CD4-positive, alpha-beta T cell treated with Interleukin-6 for 4 hours (primary cell): ENCODE data around the gene TRIM16.
A peak's percentile ranks its signal among the peaks of the same experiment; 100 is the strongest.
"Not testable (repeated sequence)": the region's sequence is repeated elsewhere in the genome, so short reads cannot be mapped to it uniquely, and the experiment has no call there.

Source experiments
- DNase-seq: peaks from one replicate; pipeline ENCODE4 v3.0.0-alpha.2; 2020; ENCODE audit warnings: mixed read lengths

Gene TRIM16

DNA sequence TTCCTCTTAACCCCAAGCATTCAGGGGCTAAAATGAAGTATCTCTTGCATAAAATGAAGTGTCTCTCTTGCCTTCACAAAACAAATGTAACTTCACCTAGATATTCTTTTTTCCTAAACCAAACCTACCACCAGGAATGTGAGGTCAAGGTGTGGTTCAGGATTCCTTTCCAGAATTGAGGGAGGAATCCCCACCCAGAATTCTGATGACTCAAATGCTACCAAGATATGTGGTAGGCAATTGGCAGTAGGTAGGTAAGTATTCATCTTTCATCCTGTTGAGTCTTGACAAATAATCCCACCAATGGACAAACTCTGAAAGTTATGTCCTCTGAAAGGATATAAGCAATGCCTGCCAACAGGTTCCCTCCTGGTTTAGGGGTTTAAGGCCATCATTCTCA lies 26.2 kb downstream of the TRIM16 start:
- DNase-seq = no peak

DNA sequence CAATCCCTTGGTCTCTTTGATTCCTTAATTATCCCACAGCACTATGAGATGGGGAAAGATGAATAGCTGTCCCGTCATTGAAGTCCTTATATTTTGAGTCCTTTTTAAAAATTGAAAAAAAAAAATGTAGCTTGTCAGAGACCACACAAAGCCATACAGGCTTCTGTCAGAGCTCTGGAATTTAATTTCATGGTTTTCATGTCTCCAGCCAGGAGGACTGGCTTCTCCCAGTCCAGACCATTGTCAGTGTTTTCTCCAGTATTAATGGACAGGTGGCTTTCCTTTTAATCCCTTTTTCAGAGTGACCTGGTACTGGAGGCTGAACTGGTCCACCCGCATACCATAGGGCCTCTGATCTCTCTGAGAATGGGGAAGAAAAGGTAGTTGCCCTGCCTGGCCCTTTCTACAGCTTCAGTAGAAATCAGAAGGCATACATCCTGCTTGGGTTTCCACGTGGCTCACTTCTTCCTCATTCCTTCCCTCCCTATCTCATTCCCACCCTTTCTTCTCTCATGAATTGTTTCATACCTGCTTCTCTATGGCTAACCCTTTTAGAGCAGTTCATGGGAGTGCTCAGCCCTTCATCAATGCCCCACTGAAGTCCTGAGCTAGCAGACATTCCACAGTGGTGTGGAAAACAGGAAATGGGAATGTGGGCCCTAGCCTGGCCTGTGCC lies 29.1 kb downstream of the TRIM16 start:
- DNase-seq = no peak

DNA sequence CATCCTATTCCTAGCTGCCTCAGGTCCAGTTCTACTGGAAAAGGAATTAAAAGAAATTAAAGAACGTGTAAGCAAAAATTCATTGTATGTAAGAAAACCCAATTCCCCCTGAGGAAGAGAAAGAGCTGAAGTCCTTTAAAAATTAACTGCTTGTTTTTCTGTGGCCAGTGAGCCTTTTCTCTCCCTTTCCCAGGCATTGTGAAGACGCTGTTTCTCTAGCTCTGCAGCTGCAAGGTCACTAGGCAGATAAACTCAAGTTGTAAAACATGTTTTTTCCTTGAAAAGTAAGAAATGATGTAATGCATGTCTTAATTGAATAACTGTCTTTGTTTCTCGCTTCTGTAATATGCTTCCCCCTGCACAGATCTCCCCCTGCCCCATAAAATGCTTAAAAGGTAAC lies 29.7 kb downstream of the TRIM16 start:
- not testable (repeated sequence) for DNase-seq

DNA sequence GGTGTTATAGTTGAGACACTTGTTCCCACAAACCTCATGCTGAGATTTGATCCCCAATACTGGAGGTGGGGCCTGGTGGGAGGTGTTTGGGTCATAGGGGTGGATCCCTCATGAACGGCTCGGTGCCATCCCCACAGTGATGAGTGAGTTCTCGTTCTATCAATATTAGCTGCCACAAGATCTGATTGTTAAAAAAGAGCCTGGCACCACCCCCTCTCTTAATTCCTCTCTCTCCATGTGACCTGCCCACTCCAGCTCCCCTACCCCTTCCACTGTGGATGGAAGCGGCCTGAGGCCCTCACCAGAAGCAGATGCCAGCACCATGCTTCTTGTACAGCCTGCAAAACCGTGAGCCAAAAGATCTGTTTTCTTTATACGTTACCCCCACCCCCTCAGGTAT lies 31.2 kb downstream of the TRIM16 start:
- no peak for DNase-seq

DNA sequence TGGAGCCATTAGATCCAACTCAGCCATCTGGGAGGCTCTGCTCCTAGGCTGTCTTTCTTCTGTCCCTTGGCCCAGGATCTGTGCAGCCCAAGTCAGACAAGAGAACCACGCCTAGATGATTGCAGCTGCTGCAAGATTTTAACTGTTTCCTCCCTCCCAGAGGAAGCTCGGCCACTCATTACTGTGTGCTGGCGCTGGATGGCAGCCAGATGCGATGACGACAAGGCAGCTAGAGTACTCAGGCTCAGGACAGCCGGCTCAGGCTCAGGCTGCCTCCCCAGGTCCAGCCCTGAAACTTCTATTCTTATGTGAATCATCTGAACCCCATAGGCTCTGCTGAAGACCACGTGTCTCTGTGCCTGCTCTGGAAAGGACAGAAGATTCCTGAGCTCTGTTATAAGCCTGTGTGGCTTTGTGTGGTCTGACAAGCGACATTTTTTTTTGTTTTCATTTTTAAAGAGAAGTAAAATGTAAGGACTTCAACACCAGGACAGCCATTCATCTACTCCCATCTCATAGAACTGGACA lies 32.5 kb downstream of the TRIM16 start:
- peak; percentile 47 for DNase-seq

DNA sequence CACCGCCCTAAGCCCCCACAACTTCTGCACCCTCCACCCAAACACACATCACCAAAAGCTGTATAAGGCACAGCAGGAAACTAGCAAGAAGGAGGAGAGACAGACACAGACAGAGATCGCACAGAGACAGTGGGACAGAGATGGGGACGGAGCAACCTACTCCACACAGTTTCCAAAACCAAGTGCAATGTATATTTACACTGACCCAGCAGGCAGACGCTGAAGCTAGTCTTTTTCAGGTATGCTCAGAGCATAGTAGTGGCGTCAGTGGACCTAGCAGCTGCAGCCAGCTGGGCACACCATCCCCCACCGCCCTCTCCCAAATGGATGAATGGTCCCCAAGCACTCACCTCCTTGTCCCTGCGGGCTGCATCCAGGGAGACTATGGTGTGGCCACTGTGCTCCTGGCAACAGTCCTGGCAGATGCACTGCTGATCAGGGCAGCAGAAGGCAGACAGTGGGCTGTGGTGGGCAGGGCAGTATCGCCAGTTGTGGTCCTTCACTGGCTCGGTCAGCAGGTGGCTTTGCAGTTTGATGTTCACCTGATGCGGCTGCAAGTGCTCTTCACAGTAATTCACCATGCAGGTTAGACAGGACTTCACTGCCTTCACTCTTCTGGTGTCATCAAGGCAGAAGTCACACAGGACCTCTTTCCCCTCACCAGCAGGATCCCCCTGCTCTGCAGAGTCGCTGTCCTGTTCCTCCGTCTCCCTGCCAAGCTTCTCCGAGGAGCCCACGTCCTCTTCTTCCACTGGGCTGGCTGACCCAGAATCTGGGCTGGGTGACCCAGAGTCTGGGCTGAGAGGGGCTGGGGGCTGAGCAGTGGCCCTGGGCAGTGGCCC lies 33.1 kb downstream of the TRIM16 start:
- no peak for DNase-seq

DNA sequence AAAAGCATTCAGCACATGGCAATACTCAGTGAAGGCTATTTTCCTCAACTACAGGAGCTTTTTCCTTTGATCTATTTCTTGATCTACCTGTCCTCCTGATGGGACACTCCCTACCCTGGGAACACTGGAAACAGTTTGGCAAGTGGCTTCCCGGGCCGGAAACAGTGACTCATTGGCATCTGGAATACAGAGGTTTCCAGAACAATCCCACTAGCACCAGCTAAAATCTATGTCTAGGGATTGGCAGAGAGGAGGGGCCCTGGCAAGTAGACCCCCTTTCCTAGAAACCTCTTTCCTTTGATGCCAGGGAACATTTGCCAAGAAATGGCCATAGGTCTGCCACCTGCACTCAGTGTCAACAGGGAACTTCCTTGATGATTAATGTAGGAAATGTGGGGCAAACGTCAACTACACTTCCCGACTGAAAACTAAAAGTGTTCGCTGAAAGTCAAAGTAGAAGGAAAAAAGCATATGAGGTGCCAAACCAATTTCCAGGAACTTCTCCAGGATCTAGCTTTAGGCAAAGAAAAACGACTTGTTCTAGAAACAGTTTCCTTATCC lies 34.2 kb downstream of the TRIM16 start:
- no peak for DNase-seq

DNA sequence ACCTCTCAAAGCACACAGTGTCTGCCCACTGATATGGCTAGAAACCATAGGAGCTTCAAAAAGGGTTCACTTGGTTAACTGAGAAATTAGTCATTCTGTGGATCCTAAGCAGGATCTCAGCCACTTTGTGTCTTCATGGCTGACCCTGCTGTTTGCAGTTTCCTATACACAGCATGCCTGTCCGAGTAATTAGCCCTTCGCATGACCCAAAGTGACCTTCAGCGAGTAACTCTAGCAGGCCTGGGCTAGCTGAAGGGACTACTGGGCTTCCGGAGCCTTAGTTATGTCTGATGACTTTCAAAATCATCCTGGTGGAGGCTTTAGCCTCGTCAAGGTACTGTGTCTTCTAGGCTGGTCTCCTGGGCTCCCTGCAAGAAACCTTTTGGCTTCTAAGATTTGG lies 35.7 kb downstream of the TRIM16 start:
- no peak for DNase-seq

DNA sequence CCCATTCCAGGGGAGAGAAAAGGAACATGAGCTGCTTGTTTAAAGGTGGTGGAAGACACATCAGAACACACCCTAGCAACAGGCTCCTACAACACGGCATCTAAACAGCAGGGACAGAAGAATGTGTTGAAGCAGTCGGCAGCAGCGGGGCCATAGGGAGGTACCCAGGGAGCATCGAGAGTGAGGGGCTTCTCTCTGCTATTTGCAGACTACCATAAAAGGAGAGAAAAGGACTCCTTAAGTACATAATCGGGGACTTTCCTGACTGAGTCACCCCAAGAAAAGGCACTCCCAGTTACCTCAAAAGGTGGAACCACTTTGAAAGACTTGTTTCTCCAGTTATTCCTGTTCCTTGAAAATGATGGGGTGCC lies 38.2 kb downstream of the TRIM16 start:
- not testable (repeated sequence) for DNase-seq

DNA sequence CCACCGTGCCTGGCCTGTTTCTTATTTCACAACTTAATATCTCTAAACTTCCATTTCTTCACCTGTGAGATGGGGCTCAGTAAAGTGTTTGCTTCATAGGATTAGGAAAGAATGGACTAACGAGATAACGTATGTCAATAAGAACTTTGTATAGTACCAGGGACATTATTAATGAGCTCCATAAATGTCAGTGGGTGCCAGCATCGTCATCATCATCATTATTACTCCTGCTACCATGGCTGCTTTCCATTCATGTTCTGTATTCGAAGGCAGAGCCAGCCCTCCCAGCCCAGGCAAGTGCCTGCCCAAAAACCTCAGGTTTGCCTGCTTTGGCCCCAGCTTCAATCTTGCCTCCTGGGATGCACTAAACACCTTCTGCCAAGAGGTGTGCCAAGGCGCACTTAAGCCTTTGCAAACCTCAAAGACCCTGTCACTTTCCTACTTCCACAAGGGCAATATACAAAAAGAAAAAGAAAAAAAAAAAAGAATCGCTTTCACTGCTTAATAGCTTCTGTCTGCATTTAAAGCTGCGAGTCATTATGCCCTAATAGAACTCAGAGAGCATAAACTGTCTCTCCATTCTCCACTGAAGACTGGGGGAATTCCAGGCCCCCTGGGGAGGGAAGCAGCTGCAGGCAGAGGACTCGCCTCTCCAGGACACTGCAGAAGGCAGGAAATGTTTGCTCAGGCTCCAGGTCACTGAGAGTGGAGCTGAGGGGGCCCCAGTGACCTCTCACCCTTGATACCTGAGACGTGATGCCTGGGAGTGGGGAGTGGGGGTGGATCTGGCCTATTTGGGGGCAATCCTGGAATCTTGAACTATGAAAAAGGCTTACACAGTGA lies 38.8 kb downstream of the TRIM16 start:
- not testable (repeated sequence) for DNase-seq

DNA sequence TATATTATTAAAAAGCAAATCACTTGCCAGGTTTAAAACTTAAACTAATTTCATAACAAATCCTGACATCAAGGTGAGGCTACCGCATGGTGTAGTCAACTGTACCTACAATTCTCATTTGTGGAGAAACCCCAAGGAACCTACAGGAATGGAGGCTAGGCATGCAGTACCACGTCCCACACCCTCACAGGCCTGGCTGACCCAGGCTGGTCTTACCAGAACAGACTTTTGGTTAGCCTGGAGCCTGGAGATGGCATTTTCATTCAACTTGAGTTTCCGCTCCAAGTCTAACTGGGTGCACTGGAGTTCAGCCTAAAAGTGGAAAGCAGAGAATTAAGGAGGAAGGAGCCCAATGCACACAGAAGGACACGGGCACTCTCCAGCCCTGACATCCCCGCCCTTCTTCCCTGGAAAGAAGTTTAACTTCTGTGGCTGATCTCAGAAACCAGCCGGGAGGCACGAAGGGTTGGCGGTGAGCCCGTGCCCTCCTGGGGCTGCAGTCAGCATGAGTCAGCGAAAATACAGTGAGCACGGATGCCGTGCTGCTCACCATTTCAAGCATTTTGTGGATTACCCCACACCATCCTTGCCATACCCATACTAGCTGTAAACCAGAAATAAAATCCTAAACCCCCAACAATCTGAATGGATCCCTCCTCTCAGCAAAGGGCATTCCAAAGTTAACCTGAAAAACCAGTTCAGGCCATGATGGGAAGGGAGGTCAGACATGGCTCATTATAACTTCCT lies 41.4 kb downstream of the TRIM16 start:
- DNase-seq = not testable (repeated sequence)

DNA sequence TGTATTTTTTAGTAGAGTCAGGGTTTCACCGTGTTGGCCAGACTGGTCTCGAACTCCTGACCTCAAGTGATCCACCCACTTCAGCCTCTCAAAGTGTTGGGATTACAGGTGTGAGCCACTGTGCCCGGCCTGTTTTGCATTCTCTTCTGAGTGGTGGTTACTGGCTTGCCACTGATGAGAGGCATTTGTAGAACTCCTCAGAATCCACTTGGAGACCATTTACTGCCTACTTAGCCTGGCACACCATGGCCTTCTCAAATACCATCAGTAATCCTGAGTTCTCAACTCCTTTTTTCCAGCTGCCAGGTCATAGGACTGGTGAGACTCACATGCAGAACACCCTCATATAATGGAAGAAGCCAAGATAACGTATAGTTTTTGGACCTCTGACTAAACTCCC lies 42.1 kb downstream of the TRIM16 start:
- DNase-seq = not testable (repeated sequence)

DNA sequence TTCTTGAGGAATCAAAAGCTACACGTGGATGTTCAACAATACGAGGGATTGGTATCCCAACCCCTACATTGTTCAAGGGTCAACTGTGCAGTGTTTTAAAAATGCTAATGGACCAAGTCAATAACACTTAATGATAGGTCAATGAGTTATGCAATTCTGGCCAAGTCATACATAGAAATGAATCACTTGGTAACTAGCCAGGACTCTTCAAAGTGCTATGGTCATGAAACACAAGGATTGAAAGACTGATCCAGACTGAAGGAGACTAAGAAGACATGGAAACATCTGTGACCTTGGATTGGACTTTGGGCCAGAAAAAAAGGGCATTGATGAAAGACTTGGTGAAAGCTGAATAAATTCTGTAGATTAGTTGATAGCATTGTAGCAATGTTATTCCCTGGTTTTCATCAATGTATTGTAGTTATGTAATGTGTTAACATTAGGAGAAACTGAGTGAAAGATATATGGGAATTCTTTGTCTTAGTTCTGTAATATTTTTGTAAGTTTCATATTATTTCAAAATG lies 53.1 kb downstream of the TRIM16 start:
- not testable (repeated sequence) for DNase-seq

DNA sequence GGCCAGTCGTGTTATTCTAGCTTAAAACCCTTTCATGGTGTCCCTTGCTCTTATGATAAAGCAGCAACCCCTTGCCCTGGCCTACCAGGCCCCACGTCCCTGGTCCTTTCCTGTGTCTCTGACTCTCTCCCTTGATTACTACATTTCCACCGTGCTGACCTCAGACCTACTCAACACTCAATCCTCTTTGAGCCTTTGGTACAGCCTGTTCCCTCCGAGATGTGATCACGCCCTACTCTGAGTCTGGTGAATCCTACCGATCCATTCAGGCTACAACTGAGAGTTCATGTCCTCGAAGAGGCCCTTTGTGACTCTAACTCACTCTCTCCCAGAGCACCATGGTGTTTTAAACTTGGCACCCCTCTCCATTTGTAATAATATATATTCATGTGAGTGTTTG lies 54.1 kb downstream of the TRIM16 start:
- not testable (repeated sequence) for DNase-seq

DNA sequence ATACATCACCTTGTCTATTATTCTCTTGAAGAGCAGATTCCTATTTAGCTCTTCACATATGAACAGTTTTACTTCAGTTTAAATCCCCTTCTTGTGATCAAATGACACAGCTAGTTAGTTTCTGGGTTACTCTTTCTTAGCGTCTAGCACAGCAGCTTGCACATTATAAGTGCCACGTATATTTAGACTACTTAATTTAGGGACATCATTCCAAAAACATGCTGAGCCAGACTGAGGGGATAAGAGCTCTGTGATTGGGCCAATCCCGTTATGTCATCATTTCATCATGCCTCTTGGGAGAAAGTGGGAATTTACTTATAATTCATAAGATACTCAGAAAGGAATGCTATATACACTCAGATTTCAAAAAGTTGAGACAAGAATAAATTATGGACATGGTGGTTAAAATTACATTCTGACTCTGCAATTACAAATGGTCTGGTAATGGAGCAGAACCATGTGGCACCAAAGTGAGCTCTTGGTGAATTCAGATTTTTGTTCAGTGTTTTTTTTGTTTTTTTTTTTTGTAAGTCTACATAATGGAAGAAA lies 60.4 kb downstream of the TRIM16 start:
- DNase-seq = not testable (repeated sequence)

DNA sequence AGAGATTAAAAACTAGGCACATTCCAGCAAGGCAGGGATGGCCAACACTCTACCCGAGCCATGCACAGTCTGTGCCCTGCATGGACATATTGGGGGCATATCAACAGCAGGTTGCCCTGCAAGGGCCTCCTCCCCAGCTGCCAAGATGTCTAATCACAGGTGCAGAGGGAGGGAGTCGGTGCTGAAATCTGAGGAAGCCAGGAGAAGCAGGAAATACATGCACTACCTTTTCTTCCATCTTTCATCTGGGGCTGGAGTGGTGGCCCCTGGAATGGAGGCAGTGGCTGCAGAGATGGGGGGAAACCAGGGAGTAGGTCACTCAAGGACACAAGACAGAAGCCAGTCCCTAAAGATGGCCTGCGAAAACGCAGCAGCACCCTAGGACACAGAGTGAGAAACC lies 60.9 kb downstream of the TRIM16 start:
- not testable (repeated sequence) for DNase-seq

DNA sequence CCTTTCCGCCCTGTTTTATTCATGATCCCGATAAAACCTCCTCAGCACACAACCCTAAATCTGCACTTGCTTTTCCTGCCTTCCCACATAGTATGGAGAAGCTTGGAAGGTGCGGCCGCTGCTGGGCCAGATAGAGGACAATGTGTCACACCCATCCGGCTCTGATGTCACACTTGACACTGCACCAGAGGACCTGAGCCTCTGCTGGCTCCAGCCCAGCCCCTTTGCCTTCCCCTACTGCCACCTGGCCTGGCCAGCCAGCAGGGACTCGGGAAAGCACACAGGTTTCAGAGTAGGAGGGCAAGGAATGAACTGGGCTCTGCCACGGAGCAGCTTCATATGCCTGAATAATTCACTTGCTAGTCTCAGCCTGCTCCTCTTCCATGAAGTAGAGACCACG lies 62.0 kb downstream of the TRIM16 start:
- DNase-seq = not testable (repeated sequence)

DNA sequence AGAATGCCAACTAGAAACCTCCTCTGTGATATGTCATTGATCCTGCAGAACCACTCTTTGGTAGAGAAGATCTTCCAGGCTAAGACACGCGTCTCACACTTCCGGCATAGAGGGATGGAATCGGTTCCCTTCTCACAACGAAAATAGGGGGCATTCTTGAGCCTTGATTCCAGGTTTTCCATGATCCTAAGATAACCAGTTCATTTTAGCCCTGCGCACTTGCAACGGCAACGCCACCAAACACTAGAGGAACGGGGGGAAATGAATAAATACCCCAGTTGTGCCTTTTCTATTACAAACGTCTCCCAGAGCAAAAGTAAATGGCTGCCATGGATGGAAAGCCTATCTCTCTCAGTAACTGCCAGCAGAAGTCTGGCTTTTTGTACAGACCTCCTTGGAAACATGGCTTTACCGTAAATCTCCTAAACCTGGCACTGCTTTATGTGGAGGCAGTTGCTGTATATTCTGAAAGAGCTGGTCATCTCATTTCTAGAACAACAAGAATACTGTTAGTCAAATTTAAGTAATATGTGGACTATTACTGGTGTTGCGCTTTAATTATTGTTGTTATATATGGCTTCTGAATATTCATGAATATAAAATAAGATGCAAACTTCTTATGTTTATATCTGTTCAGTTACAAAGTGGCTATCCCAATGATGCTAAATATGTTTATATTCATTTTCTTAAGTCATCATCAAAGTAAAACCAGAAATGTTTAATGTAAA lies 64.6 kb downstream of the TRIM16 start, which contains the start of gene FBXW10B:
FBXW10B (minus strand) TSS at position 374 of the 728 bp plus-strand sequence; CDS start at position 182, 192 bp downstream.
- DNase-seq = not testable (repeated sequence)

DNA sequence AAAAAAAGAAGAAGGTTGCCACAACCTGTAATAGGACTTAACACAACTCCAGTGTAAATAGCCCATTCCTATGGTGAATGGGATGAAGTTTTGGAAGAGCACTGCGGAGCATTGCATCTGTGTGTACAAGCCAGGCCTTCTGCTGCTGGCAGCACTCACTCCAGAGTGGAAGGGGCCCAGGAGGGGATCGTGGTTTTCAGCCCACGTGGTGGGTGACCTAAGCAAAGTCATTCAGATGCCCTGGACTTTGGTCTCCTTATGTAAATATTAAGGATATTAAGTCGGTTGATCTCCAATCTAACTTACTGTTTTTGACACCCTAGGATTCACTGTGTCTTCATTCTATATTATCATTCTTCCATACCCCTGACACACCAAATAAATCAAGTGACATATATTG lies 67.3 kb downstream of the TRIM16 start:
- DNase-seq = not testable (repeated sequence)

DNA sequence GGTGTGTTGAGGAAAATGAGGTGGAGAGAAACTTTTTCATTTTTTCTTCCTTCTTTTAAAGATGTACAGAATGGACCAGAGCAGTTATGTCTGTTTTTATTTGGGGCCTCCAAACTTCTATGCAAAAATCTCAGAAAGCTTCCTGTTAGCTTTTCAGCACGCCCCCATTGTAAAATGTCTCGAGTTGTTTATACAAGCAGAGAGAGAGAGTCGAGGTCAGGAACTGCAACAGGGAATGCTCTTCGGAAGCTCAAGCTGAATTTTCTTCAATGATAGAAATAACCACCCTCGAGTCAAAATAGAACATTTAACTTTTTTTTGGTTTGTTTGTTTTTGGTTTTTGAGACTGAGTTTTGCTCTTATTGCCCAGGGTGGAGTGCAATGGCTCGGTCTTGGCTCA lies 68.3 kb downstream of the TRIM16 start:
- not testable (repeated sequence) for DNase-seq

DNA sequence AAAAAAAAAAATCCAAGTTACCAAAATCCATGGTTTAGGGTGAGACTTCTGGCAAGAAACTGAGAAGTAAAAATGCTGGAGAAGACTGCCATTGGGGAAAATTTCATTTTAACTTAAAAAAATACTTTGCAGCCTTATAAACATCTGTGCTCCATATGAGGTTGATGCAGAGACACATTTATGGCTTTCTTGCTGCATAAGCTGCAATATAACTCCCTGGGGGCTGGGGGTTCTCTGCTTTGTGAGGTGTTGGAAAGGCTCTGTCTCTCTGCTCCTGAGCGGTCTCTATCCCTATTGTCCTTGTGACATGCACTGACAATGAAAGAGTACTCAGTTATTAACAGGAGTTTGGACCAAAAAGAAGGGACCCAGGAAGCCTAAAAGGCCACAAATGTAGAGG lies 71.0 kb downstream of the TRIM16 start:
- DNase-seq = not testable (repeated sequence)
